WTC11 (cell line): ENCODE measurements around the gene GRK2. TPM values are rescaled to one million over a fixed set of nuclear protein-coding genes. Genes with fewer than 3 reads are reported as not detected.

Source experiments
- ATAC-seq: fragments of 200-7000 bp; cut with Tn5 transposase; 2 replicates; pipeline ENCODE4 v1.10.0; 2021; ENCODE audit warnings: mild to moderate bottlenecking, moderate library complexity
- CTCF ChIA-PET: fragments of 300-600 bp; sonication (Branson Sonifier 250); formaldehyde crosslinking; loops from one replicate; lab custom pipeline; 2021; ENCODE audit warnings: antibody characterized with exemption; lab: Charles Lee
- POLR2A ChIA-PET: fragments of 350-600 bp; sonication (Branson Sonifier 250); formaldehyde crosslinking; loops from one replicate; lab custom pipeline; 2021; ENCODE audit warnings: antibody characterized with exemption; lab: Charles Lee
- DNase-seq: peaks from one replicate; pipeline ENCODE4 v3.0.0; 2021; ENCODE audit warnings: low spot score
- H3K27ac Mint-ChIP-seq: 2 replicates; pipeline ENCODE4 v1.8.0; 2021; ENCODE audit warnings: mixed read lengths
- H3K27me3 Mint-ChIP-seq: 2 replicates; pipeline ENCODE4 v1.8.0; 2021; ENCODE audit warnings: low read depth, mild to moderate bottlenecking, moderate library complexity, mixed read lengths
- H3K36me3 Mint-ChIP-seq: 2 replicates; pipeline ENCODE4 v1.8.0; 2021; ENCODE audit warnings: mixed read lengths
- H3K4me1 Mint-ChIP-seq: 2 replicates; pipeline ENCODE4 v1.8.0; 2022; ENCODE audit warnings: mixed read lengths
- H3K4me3 Mint-ChIP-seq: 2 replicates; pipeline ENCODE4 v1.8.0; 2021; ENCODE audit warnings: mild to moderate bottlenecking, moderate library complexity, mixed read lengths
- H3K9me3 Mint-ChIP-seq: 2 replicates; pipeline ENCODE4 v1.8.0; 2021; ENCODE audit warnings: mixed read lengths
- EMX1 ChIP-seq: fragments of 250-450 bp; sonication (Bioruptor Pico); IDR thresholded peaks from 2 replicates; pipeline ENCODE4 v1.8.0; 2021; ENCODE audit warnings: mild to moderate bottlenecking
- FOXK1 ChIP-seq: sonication (generic); formaldehyde crosslinking; IDR thresholded peaks from 2 replicates; pipeline ENCODE4 v1.8.0; 2022; ENCODE audit warnings: mild to moderate bottlenecking, moderate library complexity, missing genetic modification reagents
- OVOL2 ChIP-seq: fragments of 250-450 bp; sonication (Bioruptor Pico); IDR thresholded peaks from 2 replicates; pipeline ENCODE4 v1.9.0; 2021; ENCODE audit warnings: mild to moderate bottlenecking, borderline replicate concordance
- SOX15 ChIP-seq: fragments of 250-450 bp; sonication (Bioruptor Pico); IDR thresholded peaks from 2 replicates; pipeline ENCODE4 v1.9.0; 2021; ENCODE audit warnings: mild to moderate bottlenecking
- SP1 ChIP-seq: sonication (generic); formaldehyde crosslinking; conservative IDR thresholded peaks from 2 replicates; pipeline ENCODE4 v1.8.1; 2022; ENCODE audit warnings: missing genetic modification reagents
- ZNF121 ChIP-seq: sonication (generic); formaldehyde crosslinking; IDR thresholded peaks from 2 replicates; pipeline ENCODE4 v1.8.0; 2023; ENCODE audit warnings: missing genetic modification reagents
- ZNF416 ChIP-seq: fragments of 250-450 bp; sonication (Bioruptor Pico); IDR thresholded peaks from 2 replicates; pipeline ENCODE4 v1.9.0; 2021; ENCODE audit warnings: mild to moderate bottlenecking, inconsistent platforms
- ZNF423 ChIP-seq: fragments of 250-450 bp; sonication (Bioruptor Pico); IDR thresholded peaks from 2 replicates; pipeline ENCODE4 v2.1.2; 2022; ENCODE audit warnings: mild to moderate bottlenecking, moderate library complexity
- total RNA-seq: library from RNA; stranded (reverse); gene quantifications from 3 replicates; pipeline ENCODE4 v1.2.3, GENCODE V29; 2021
- TF ChIP-seq, protein P1 (sequence below): fragments of 250-450 bp; sonication (Bioruptor Pico); IDR thresholded peaks from 2 replicates; pipeline ENCODE4 v1.9.0; 2021; ENCODE audit warnings: mild to moderate bottlenecking
- TF ChIP-seq, protein P2 (sequence below): sonication (generic); formaldehyde crosslinking; IDR thresholded peaks from 2 replicates; pipeline ENCODE4 v1.8.0; 2023; ENCODE audit warnings: missing genetic modification reagents, mild to moderate bottlenecking, borderline replicate concordance
- TF ChIP-seq, protein P3 (sequence below): sonication (generic); formaldehyde crosslinking; IDR thresholded peaks from 2 replicates; pipeline ENCODE4 v1.8.1; 2022; ENCODE audit warnings: mild to moderate bottlenecking, missing genetic modification reagents, moderate library complexity, borderline replicate concordance
- TF ChIP-seq, protein P4 (sequence below): sonication (generic); formaldehyde crosslinking; IDR thresholded peaks from 2 replicates; pipeline ENCODE4 v1.8.1; 2023; ENCODE audit warnings: mild to moderate bottlenecking, missing genetic modification reagents, moderate library complexity
- TF ChIP-seq, protein P5 (sequence below): sonication (generic); formaldehyde crosslinking; IDR thresholded peaks from 2 replicates; pipeline ENCODE4 v1.8.0; 2022; ENCODE audit warnings: mild to moderate bottlenecking, missing genetic modification reagents
- TF ChIP-seq, protein P6 (sequence below): sonication (generic); formaldehyde crosslinking; conservative IDR thresholded peaks from 2 replicates; pipeline ENCODE4 v1.8.1; 2022; ENCODE audit warnings: mild to moderate bottlenecking, missing genetic modification reagents
- TF ChIP-seq, protein P7 (sequence below): sonication (generic); formaldehyde crosslinking; IDR thresholded peaks from 2 replicates; pipeline ENCODE4 v1.8.1; 2023; ENCODE audit warnings: mild to moderate bottlenecking, missing genetic modification reagents, moderate library complexity
- TF ChIP-seq, protein P8 (sequence below): sonication (generic); formaldehyde crosslinking; IDR thresholded peaks from 2 replicates; pipeline ENCODE4 v1.8.1; 2023; ENCODE audit warnings: mild to moderate bottlenecking, moderate library complexity, missing genetic modification reagents
- TF ChIP-seq, protein P9 (sequence below): sonication (generic); formaldehyde crosslinking; IDR thresholded peaks from 2 replicates; pipeline ENCODE4 v1.8.1; 2023; ENCODE audit warnings: mild to moderate bottlenecking, missing genetic modification reagents

Gene GRK2
- total RNA-seq, 1 experiment from 2014 or later: 68.1 TPM

DNA sequence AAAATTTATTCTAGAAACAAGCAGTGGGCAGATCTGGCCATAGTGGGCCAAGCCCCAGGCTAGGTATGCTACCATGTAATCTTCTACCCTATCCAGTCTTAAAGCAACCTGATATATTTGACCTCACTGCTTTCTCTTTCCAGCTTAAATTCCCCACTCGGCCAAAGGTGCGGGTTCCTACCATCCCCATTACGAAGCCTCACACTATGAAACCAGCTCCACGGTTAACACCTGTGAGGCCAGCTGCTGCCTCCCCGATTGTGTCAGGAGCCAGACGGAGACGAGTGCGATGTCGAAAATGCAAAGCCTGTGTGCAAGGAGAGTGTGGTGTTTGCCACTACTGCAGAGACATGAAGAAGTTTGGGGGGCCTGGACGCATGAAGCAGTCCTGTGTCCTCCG lies 21.2 kb upstream of the GRK2 start:
- ChIA-PET POLR2A (no interaction called here), CTCF (no interaction called here)
- Mint-ChIP-seq H3K4me1 (peaks cover 19% of the 10 kb centered on the region), H3K9me3 (no peaks in the 10 kb centered on the region), H3K4me3 (no peak overlapping the region), H3K27ac (no peak overlapping the region), H3K27me3 (no peaks in the 10 kb centered on the region), H3K36me3 (peaks cover 79% of the 10 kb centered on the region)
- TF ChIP-seq ZNF121: no peak
- TF ChIP-seq, protein P1, sequence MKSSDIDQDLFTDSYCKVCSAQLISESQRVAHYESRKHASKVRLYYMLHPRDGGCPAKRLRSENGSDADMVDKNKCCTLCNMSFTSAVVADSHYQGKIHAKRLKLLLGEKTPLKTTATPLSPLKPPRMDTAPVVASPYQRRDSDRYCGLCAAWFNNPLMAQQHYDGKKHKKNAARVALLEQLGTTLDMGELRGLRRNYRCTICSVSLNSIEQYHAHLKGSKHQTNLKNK (CRISPR knock-in tag): no peak
- TF ChIP-seq OVOL2 (CRISPR knock-in tag): no peak
- TF ChIP-seq EMX1: no peak
- TF ChIP-seq, protein P2, sequence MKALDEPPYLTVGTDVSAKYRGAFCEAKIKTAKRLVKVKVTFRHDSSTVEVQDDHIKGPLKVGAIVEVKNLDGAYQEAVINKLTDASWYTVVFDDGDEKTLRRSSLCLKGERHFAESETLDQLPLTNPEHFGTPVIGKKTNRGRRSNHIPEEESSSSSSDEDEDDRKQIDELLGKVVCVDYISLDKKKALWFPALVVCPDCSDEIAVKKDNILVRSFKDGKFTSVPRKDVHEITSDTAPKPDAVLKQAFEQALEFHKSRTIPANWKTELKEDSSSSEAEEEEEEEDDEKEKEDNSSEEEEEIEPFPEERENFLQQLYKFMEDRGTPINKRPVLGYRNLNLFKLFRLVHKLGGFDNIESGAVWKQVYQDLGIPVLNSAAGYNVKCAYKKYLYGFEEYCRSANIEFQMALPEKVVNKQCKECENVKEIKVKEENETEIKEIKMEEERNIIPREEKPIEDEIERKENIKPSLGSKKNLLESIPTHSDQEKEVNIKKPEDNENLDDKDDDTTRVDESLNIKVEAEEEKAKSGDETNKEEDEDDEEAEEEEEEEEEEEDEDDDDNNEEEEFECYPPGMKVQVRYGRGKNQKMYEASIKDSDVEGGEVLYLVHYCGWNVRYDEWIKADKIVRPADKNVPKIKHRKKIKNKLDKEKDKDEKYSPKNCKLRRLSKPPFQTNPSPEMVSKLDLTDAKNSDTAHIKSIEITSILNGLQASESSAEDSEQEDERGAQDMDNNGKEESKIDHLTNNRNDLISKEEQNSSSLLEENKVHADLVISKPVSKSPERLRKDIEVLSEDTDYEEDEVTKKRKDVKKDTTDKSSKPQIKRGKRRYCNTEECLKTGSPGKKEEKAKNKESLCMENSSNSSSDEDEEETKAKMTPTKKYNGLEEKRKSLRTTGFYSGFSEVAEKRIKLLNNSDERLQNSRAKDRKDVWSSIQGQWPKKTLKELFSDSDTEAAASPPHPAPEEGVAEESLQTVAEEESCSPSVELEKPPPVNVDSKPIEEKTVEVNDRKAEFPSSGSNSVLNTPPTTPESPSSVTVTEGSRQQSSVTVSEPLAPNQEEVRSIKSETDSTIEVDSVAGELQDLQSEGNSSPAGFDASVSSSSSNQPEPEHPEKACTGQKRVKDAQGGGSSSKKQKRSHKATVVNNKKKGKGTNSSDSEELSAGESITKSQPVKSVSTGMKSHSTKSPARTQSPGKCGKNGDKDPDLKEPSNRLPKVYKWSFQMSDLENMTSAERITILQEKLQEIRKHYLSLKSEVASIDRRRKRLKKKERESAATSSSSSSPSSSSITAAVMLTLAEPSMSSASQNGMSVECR (CRISPR knock-in tag): no peak
- TF ChIP-seq FOXK1 (CRISPR knock-in tag): no peak
- TF ChIP-seq ZNF416: no peak
- TF ChIP-seq ZNF423 (CRISPR knock-in tag): no peak
- TF ChIP-seq, protein P3, sequence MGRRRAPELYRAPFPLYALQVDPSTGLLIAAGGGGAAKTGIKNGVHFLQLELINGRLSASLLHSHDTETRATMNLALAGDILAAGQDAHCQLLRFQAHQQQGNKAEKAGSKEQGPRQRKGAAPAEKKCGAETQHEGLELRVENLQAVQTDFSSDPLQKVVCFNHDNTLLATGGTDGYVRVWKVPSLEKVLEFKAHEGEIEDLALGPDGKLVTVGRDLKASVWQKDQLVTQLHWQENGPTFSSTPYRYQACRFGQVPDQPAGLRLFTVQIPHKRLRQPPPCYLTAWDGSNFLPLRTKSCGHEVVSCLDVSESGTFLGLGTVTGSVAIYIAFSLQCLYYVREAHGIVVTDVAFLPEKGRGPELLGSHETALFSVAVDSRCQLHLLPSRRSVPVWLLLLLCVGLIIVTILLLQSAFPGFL (CRISPR knock-in tag): no peak
- DNase-seq: no peak
- ATAC-seq: no peak

DNA sequence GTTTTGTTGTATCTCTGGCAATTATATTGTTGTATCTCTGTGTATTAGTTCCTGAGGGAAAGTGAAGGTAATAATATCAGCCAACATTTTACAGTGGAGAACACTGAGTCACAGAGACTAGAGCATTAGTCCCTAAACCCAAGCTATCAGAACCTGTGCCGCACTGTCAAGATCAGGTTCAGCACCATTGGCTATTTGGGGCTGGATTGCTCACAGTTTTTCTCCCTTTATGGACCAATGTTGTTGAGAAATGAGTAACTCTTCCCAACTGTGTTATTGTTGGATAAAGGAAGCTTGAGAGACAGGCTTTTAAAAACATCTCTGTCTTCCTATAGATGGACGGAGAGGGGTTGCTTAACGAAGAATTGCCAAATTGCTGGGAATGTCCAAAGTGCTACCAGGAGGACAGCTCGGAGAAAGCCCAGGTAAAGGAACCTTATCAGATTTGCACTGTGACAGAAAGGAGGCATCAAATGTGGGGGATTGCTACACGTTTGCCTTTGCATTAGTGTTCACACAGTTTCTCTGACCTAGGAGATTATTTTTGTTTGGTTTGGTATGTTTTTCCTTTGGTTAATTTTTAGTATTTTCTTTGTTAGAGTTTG lies 18.2 kb upstream of the GRK2 start:
- TF ChIP-seq, protein P4, sequence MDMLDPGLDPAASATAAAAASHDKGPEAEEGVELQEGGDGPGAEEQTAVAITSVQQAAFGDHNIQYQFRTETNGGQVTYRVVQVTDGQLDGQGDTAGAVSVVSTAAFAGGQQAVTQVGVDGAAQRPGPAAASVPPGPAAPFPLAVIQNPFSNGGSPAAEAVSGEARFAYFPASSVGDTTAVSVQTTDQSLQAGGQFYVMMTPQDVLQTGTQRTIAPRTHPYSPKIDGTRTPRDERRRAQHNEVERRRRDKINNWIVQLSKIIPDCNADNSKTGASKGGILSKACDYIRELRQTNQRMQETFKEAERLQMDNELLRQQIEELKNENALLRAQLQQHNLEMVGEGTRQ (CRISPR knock-in tag): no peak
- TF ChIP-seq, protein P5, sequence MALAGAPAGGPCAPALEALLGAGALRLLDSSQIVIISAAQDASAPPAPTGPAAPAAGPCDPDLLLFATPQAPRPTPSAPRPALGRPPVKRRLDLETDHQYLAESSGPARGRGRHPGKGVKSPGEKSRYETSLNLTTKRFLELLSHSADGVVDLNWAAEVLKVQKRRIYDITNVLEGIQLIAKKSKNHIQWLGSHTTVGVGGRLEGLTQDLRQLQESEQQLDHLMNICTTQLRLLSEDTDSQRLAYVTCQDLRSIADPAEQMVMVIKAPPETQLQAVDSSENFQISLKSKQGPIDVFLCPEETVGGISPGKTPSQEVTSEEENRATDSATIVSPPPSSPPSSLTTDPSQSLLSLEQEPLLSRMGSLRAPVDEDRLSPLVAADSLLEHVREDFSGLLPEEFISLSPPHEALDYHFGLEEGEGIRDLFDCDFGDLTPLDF (CRISPR knock-in tag): no peak
- TF ChIP-seq, protein P6, sequence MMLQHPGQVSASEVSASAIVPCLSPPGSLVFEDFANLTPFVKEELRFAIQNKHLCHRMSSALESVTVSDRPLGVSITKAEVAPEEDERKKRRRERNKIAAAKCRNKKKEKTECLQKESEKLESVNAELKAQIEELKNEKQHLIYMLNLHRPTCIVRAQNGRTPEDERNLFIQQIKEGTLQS (CRISPR knock-in tag): no peak
- TF ChIP-seq SP1 (CRISPR knock-in tag): no peak
- TF ChIP-seq, protein P7, sequence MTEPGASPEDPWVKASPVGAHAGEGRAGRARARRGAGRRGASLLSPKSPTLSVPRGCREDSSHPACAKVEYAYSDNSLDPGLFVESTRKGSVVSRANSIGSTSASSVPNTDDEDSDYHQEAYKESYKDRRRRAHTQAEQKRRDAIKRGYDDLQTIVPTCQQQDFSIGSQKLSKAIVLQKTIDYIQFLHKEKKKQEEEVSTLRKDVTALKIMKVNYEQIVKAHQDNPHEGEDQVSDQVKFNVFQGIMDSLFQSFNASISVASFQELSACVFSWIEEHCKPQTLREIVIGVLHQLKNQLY (CRISPR knock-in tag): no peak
- TF ChIP-seq, protein P8, sequence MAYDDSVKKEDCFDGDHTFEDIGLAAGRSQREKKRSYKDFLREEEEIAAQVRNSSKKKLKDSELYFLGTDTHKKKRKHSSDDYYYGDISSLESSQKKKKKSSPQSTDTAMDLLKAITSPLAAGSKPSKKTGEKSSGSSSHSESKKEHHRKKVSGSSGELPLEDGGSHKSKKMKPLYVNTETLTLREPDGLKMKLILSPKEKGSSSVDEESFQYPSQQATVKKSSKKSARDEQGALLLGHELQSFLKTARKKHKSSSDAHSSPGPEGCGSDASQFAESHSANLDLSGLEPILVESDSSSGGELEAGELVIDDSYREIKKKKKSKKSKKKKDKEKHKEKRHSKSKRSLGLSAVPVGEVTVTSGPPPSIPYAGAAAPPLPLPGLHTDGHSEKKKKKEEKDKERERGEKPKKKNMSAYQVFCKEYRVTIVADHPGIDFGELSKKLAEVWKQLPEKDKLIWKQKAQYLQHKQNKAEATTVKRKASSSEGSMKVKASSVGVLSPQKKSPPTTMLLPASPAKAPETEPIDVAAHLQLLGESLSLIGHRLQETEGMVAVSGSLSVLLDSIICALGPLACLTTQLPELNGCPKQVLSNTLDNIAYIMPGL (CRISPR knock-in tag): no peak
- TF ChIP-seq SOX15: no peak
- TF ChIP-seq, protein P9, sequence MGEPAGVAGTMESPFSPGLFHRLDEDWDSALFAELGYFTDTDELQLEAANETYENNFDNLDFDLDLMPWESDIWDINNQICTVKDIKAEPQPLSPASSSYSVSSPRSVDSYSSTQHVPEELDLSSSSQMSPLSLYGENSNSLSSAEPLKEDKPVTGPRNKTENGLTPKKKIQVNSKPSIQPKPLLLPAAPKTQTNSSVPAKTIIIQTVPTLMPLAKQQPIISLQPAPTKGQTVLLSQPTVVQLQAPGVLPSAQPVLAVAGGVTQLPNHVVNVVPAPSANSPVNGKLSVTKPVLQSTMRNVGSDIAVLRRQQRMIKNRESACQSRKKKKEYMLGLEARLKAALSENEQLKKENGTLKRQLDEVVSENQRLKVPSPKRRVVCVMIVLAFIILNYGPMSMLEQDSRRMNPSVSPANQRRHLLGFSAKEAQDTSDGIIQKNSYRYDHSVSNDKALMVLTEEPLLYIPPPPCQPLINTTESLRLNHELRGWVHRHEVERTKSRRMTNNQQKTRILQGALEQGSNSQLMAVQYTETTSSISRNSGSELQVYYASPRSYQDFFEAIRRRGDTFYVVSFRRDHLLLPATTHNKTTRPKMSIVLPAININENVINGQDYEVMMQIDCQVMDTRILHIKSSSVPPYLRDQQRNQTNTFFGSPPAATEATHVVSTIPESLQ (CRISPR knock-in tag): no peak
- TF ChIP-seq, all 79 proteins: peak for 0
- Mint-ChIP-seq H3K9me3 (no peaks in the 10 kb centered on the region), H3K36me3 (peaks cover 93% of the 10 kb centered on the region), H3K27ac (no peak overlapping the region), H3K4me1 (no peaks in the 10 kb centered on the region), H3K27me3 (no peaks in the 10 kb centered on the region), H3K4me3 (no peak overlapping the region)
- CTCF ChIA-PET: no interaction called here
- ATAC-seq (no peak), DNase-seq (no peak)
- POLR2A ChIA-PET: no interaction called here
